Breast epithelium (tissue), 4 donors: ENCODE measurements around the gene OR2T10. TPM values are rescaled to one million over a fixed set of nuclear protein-coding genes. Genes with fewer than 3 reads are reported as not detected.
"Not testable (repeated sequence)": the region's sequence is repeated elsewhere in the genome, so short reads cannot be mapped to it uniquely, and the experiment has no call there.

Source experiments
- DNase-seq, 2 donors: peaks; one replicate each; pipeline ENCODE4 v3.0.0-alpha.2; 2019; ENCODE audit warnings: low spot score in 2 of 2
- H3K27ac ChIP-seq, 2 donors: fragments of 200-600 bp; sonication (generic) in 1 of 2; one replicate each; pipeline ENCODE4 v1.5.1; 2016 to 2019; ENCODE audit warnings: mild to moderate bottlenecking in 1 of 2
- H3K27me3 ChIP-seq, 2 donors: fragments of 200-600 bp; sonication (generic) in 1 of 2; one replicate each; pipeline versions ENCODE4 v1.5.1 to v1.6.0; 2017 to 2019; ENCODE audit warnings: control low read depth in 1 of 2, mild to moderate bottlenecking in 1 of 2
- H3K36me3 ChIP-seq: fragments of 200-600 bp; one replicate; pipeline ENCODE4 v1.5.1; 2019
- H3K4me1 ChIP-seq, 2 donors: fragments of 200-600 bp; sonication (generic); one replicate each; pipeline ENCODE4 v1.5.1; 2016 to 2019; ENCODE audit warnings: control low read depth in 1 of 2
- H3K4me3 ChIP-seq, 3 donors: fragments of 200-600 bp; sonication (generic); 1 replicate in 2 of 3; 2 replicates in 1 of 3; pipeline ENCODE4 v1.5.1; 2016 to 2019; ENCODE audit warnings: mild to moderate bottlenecking in 3 of 3, moderate library complexity in 2 of 3
- H3K9me3 ChIP-seq, 2 donors: fragments of 200-600 bp; sonication (generic) in 1 of 2; one replicate each; pipeline ENCODE4 v1.5.1; 2016 to 2019; ENCODE audit warnings: control low read depth in 1 of 2
- POLR2A ChIP-seq: fragments of 450-650 bp; IDR thresholded peaks from one replicate; pipeline ENCODE4 v1.6.1; 2016; ENCODE audit warnings: antibody characterized with exemption, mild to moderate bottlenecking, moderate library complexity
- POLR2AphosphoS5 ChIP-seq, 3 donors: sonication (generic); formaldehyde crosslinking; IDR thresholded peaks; one replicate each; pipeline ENCODE4 v1.6.1; 2017; ENCODE audit warnings: antibody characterized with exemption in 3 of 3
- intact Hi-C: fragments of 100-400 bp; cut with DNase I; formaldehyde crosslinking; loops from one replicate; pipeline ENCODE4 v1.15.1; 2023; ENCODE audit warnings: low total_unique reads
- total RNA-seq, 3 donors: library from RNA; depleted of rRNA; stranded (reverse); fragments of >200 nt; gene quantifications; one replicate each; pipeline ENCODE4 v1.1.0, GENCODE V29; 2016
- TF ChIP-seq, protein P1 (sequence below), 3 donors: fragments of 450-650 bp; IDR thresholded peaks; one replicate each; pipeline ENCODE4 v1.5.1; 2016 to 2017; ENCODE audit warnings: antibody characterized with exemption in 3 of 3, mild to moderate bottlenecking in 3 of 3, moderate library complexity in 3 of 3

Gene OR2T10
- not detected for total RNA-seq

DNA sequence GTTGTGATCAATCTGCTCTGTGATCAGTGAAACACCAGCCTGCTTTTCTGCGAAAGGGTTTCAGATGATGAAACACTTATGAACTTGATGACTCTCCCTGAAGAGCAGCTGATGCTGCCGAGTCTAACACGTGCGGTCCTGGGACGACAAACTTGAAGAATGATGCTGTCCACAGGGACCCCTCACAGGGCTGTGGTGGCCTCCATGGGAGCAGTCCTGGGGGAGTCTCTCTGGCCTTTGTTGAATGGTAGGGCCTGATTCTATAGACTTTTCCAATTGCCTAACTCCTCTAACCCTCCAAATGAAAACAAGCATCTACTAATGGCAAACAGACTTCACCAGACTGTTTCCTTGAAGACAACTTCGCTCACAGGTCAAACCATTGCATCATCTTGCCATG, at the start of gene OR2T10:
Gene OR2T10, minus strand, starts transcription at position 112 of the 400 bp plus-strand sequence. CDS start 3,932 bp downstream, outside the sequence.
- TF ChIP-seq POLR2AphosphoS5 (IDR thresholded peaks at IDR 0.05) (no peak), POLR2A (no peak)
- TF ChIP-seq, protein P1, sequence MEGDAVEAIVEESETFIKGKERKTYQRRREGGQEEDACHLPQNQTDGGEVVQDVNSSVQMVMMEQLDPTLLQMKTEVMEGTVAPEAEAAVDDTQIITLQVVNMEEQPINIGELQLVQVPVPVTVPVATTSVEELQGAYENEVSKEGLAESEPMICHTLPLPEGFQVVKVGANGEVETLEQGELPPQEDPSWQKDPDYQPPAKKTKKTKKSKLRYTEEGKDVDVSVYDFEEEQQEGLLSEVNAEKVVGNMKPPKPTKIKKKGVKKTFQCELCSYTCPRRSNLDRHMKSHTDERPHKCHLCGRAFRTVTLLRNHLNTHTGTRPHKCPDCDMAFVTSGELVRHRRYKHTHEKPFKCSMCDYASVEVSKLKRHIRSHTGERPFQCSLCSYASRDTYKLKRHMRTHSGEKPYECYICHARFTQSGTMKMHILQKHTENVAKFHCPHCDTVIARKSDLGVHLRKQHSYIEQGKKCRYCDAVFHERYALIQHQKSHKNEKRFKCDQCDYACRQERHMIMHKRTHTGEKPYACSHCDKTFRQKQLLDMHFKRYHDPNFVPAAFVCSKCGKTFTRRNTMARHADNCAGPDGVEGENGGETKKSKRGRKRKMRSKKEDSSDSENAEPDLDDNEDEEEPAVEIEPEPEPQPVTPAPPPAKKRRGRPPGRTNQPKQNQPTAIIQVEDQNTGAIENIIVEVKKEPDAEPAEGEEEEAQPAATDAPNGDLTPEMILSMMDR (IDR thresholded peaks at IDR 0.05): no peak
- Histone ChIP-seq H3K27ac (no peak within 1 kb of the TSS), H3K36me3 (no peaks in the 10 kb centered on the region), H3K9me3 (no peaks in the 10 kb centered on the region), H3K4me3 (no peak within 1 kb of the TSS), H3K27me3 (no peaks in the 10 kb centered on the region), H3K4me1 (no peaks in the 10 kb centered on the region)
- no peak for DNase-seq
- intact Hi-C loops: no loop called here

GRCh38 chr1:248645178-248645577, 47.7 kb upstream of the OR2T10 start, which contains the start of gene OR2T35:
TSS of gene OR2T35 (minus strand) at chr1:248645278. CDS start at chr1:248639258, 6,020 bp downstream.
- intact Hi-C loops, H3K4me3 ChIP-seq, H3K27ac ChIP-seq: not testable (repeated sequence)

DNA sequence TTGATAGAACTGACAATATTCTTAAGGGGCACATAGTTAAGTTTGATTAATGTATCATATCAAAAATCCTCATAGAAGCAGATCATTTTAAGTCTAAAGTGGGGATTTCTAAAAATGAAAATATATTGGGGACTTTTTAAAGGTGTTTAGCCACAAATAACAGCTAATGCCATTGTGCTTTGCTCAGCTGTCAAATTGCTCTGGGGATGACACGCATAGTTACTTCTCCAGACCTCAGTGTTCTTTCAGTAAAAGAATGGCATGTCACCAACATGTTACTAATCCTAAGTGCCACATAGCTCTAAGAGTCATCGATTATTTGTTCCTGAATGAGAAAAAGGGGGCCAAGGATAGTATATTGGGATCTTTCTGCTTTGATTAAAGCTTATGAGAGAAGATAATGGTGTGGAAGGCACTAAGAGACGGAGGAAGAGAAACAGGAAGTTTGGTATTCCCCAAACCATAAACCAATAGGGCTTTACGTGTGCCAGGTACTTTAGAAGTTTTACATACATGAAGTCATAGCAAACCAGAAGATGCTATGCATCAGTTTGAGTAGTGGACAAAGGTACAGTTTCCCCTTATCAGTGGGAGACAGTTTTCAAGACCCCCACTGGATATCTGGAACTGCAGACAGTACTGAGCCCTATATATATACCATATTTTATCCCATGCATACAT, 45.6 kb upstream of the OR2T10 start:
- H3K27ac ChIP-seq, H3K4me3 ChIP-seq, H3K9me3 ChIP-seq, H3K27me3 ChIP-seq, H3K4me1 ChIP-seq, H3K36me3 ChIP-seq, intact Hi-C loops, DNase-seq: not testable (repeated sequence)

More at GRCh38 chr1:248645178-248645577, 47.7 kb upstream of the OR2T10 start, which contains the start of gene OR2T35:
- DNase-seq, H3K4me1 ChIP-seq, H3K9me3 ChIP-seq, H3K27me3 ChIP-seq, H3K36me3 ChIP-seq: not testable (repeated sequence)

DNA sequence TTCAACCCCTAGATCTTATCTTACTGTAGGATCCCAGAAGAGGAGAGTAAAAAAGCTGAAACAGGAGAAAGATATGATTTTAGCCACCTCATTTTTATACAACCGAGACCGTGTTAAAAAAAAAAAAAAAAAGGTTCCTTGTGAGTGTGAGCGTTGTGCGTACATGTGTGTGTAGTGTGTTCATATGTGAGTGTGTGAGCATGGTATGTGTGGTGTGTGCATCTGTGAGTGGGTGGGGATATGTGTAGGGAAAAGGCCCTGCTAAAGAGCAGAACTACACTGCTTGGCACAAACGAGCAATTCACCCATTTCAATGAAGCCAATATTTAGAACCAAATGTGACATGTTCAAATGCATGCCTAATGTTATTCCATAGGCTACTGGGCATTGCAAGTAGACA, 44.1 kb upstream of the OR2T10 start:
- H3K27ac ChIP-seq, intact Hi-C loops, H3K4me3 ChIP-seq, H3K4me1 ChIP-seq, H3K9me3 ChIP-seq, H3K27me3 ChIP-seq, H3K36me3 ChIP-seq, DNase-seq: not testable (repeated sequence)

DNA sequence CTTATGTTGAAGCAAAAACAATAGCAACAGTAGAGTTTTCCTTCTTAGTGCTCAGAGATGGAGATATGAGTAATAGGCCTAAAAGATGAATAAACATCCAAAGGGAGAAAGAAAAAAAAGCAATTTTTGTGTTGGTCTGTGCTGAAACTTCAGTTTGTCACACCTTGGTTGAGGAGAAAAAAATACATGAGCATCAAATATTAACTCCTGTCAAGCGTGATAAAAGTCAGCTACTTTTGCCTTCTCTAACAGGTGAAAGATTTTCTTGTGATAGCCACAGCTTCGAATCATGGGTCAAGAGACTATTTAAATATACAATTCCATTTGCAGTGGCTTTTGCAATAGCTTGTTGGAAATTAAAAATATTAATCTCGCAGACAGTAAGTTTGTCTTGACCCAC, 43.4 kb upstream of the OR2T10 start:
- intact Hi-C loops, H3K27ac ChIP-seq, H3K4me1 ChIP-seq, H3K9me3 ChIP-seq, H3K27me3 ChIP-seq, H3K4me3 ChIP-seq, DNase-seq, H3K36me3 ChIP-seq: not testable (repeated sequence)

DNA sequence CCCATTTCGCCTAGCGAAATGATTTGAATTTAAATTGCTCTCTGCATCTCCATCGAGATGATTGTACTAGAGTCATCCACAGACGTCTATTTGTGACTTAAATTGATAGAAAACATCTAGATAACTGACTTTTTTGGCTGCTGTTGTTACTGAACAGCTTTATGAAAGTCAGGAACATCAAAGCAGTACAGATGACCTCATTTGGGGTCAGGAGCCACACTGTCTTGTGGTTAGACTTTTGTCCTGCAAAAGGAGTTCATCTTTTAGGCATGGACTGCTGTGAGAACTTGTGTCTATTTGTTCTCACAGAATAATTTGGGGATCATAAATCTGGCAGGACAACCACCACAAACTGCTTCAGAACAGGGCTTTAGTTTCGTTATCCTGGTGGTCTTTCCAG, 42.2 kb upstream of the OR2T10 start:
- intact Hi-C loops: not testable (repeated sequence)

GRCh38 chr1:248636612-248637011, 39.1 kb upstream of the OR2T10 start:
- H3K27me3 ChIP-seq, H3K9me3 ChIP-seq, H3K36me3 ChIP-seq, H3K27ac ChIP-seq, intact Hi-C loops, DNase-seq, H3K4me1 ChIP-seq, H3K4me3 ChIP-seq: not testable (repeated sequence)

More for the DNA sequence above, 42.2 kb upstream of the OR2T10 start:
- not testable (repeated sequence) for H3K27me3 ChIP-seq, DNase-seq, H3K27ac ChIP-seq, H3K36me3 ChIP-seq, H3K9me3 ChIP-seq, H3K4me3 ChIP-seq, H3K4me1 ChIP-seq

GRCh38 chr1:248634991-248635390, 37.5 kb upstream of the OR2T10 start, which contains the start of gene OR2T11:
TSS of gene OR2T11 (minus strand) at chr1:248635091. CDS start at chr1:248627128, 7,963 bp downstream.
- H3K4me3 ChIP-seq, H3K27ac ChIP-seq, DNase-seq, H3K9me3 ChIP-seq, H3K4me1 ChIP-seq, intact Hi-C loops, H3K36me3 ChIP-seq, H3K27me3 ChIP-seq: not testable (repeated sequence)
